ENCODE data around the gene CELA2A.
A peak's percentile ranks its signal among the peaks of the same experiment; 100 is the strongest.
"Not testable (repeated sequence)": the region's sequence is repeated elsewhere in the genome, so short reads cannot be mapped to it uniquely, and the experiment has no call there.

Gene CELA2A

DNA sequence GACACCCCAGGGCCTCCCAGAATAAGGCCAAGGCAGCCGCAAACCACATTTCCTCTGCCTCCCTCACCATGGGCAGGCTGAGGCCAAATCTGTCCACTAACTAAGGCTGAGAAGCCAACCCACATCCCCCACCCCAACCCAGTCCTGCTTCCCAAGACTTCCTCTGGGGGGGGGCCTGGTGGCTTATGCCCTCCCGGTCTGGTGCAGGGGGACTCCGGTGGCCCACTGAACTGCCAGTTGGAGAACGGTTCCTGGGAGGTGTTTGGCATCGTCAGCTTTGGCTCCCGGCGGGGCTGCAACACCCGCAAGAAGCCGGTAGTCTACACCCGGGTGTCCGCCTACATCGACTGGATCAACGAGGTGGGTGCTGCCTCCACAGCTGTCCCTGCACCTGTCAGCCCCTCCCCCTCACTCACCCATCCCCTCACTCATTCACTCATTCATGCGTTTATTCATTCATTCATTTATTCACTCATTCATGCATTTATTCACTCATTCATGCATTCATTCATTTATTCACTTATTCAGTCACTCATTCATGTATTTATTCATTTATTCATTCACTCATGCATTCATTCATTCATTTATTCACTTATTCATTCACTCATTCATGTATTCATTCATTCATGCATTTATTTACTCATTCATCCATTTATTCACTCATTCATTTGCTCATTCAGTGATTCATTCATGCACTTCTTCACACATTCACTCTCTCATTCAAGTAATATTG is 11.0 kb upstream of the CELA2A start:
- DNase-seq = no peak

DNA sequence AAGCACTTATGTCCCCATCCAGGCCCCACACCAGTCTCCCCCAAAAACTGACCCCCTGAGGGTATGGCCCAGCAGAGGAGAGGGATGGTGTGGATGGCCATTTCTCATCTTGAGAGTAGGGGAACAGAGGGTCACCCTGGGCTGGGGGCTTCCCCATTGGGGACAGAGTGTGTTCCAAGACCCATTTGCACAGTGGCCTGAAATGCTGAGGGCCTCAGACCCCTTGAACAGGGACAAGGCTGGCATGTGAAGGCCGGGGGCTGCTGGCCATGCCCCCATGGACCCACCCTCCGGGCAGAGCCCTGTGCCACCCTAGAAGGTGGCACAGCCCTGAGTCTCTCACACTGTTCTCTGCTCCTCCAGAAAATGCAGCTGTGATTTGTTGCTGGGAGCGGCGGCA is 10.3 kb upstream of the CELA2A start:
- no peak for DNase-seq

DNA sequence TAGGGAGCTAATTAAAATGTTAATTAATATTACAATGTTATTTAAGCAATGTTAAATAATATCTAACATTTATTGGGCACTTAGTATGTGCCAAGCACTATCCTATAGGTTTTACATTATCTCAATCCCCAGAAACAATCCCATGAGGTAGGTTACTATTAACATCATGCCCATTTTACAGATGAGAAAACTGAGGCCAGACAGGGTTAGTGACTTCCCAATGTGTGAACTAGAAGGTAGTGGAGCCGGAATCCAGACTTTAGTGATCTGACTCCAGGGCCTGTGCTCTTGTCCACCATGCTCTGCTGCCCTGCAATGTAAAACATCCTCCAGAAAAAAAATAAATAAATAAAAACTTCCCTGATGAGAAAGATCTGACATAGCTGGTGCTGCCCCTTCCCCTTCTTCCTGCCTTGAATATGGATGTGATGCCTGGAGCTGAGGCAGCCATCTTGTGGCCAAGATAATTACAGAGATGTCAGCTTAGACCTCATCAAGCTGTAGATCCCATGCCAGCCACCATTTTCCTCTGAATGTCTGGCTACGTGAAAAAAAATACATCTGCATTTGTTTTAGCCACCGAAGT is 7.6 kb upstream of the CELA2A start:
- no peak for DNase-seq

DNA sequence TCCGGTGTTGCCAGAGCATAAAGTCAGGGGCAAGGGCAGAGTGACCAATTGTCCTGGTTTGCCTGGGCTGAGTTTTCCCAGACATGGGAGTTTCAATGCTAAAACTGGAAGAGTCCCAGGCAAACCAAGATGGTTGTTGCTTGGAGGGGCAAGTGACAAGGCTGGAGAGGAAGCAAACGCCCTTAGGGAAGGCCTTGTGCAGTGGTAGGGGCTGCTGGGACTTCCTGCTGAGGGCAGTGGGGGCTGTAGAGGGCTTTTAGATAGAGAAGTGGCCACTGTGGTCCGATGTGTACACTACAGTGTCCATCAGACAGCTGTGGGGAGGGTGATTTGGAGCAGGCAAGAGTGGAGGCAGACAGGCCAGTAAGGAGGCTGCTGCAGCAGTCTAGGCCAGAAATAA is 7.0 kb upstream of the CELA2A start:
- no peak for DNase-seq

DNA sequence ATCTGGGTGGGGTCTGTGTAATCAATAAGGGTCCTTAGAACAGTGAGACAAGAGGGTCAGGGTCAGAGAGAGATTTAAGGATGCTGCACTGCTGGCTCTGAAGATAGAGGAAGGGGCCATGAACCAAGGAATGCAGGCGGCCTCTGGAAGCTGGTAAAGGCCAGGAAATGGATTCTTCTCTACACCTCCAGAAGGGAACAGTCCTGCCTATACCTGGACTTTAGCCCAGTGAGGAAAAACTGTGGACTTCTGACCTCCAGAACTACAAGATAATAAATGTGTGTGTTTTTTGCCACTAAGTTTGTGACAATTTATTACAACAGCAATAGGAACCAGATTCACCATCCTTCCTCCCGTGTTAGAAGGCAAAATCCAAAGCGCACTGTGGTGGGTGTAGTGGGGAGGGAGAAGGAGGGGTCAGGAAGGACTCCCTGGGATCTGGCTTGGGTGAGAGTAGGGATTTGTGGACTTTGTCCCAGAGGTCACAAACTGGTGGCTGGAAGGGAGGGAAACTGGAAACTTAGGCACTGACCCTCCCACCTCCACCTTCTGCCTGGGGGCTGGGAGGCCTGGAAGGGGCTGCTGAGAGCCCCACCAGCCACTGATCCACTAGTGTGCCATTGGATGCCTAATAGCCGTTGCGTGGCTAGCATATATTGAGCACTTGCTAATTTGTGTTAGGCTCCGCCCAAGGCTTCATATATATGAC is 5.4 kb upstream of the CELA2A start:
- no peak for DNase-seq

DNA sequence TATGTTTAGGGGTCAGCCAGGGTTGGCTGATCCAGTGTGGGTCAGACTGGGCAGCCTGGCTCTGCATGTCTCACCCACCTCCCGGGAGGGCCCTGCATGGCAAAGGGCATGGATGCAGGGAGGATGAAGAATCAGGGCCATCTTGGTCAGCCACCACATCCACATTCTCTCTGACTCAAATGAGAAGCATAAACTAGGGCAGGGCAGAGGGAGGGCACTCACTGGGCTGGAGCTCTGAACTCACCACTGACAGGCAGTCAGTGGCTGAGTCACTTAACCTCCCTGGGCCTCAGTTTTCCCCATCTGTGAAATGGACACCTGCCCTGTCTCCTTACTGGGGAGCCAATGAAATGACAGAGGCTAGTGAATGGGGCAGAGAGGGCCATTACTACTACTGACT is 4.3 kb upstream of the CELA2A start:
- no peak for DNase-seq

DNA sequence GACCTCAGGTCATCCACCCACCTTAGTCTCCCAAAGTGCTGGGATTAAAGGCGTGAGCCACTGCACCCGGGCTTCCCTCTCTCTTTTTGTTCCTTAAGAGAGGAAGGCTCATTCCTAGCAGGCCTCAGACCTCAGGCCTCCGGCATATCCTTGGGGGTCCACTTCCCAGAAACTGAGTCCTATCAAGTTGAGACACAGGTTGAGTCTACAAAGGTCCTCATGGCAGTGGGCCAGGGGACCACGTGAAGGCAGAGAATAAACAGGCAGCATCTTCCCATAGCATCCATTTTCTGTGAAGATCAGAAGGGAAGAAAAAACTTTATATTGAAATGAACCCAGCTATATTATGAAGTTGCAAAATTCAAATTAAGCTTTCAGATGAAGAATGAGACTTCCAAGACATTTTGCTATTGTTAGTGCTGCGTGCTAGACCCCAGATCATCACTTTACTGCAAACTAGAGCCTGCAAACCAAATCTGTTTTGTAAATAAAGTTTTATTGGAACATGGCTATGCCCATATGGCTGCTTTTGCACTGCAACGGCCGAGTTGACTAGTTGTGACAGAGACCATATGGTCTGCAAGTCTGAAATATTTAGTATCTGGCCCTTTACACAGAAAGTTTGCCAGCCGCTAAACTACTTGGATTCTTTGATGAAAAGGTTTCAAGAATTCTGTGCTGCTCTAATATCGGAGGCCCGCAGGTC is 3.5 kb upstream of the CELA2A start:
- DNase-seq = no peak

DNA sequence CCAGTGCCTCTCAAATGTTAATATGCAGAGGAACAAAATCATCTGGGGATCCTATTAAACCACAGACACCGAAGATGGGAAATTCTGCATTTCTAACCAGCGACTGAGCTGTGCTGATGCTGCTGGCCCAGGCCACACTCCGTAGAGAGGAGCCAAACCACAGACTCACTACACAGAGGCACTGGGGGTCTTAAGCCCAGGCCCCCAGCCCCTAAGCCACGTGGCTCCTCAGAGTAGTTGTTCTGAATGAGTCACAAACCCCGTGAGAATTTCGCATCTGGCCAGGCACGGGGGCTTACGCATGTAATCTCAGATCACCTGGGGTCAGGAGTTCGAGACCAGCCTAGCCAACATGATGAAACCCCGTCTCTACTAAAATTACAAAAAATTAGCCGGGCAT is 2.8 kb upstream of the CELA2A start:
- DNase-seq = no peak

DNA sequence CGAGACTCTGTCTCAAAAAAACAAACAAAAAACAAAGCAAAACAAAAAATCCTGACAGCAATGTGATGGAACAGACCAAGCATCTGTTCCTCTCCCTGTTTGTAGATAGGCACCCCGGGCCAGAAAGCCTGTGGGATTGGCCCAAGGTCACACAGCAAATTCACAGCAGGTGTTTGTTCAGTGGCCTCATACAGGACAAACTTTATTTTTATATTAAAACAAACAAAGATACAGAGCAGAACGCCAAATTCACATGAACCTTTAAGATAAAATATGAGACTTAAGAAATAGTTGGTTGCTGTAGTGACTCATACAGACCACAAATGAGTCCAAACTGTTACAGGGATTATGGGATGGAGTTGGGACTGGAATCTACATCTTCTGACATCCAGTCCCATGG is 2.3 kb upstream of the CELA2A start:
- no peak for DNase-seq

DNA sequence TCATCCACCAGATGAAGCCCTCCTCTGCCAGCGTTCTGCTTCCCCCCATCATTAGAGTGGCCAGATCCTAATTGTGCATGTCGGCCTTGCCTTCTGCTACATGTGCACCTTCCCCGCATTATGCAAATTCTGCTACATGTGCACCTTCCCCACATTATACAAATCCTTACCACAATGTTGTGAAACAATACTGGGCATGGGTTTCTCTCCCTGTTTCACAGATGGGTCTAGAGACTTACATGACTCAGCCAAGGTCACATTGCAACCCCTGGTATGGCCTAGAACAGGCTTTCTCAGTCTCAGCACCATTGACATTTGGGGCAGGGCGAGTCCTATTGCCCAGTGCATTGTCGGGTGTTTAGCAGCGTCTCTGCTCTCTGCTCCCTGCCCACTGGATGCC is 1.0 kb upstream of the CELA2A start:
- no peak for DNase-seq

DNA sequence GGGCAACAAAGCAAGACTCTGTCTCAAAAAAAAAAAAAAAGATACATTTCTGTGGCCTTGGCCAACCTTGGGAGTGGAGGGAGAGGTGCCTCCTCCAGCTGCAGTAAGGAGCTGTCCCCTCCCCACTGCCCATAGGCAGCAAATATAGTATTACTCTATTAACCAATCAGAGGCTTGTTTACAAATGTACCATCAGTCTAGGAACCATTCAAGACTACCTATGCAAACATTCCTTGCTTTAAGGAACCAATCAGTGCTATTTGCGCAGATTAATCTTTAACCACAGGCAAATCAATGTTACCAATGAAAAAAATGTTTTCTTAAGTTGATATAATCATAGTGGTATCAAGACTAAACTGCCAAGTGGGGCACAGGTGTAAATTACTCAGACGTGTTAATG is 1.1 kb downstream of the CELA2A start:
- DNase-seq = no peak

DNA sequence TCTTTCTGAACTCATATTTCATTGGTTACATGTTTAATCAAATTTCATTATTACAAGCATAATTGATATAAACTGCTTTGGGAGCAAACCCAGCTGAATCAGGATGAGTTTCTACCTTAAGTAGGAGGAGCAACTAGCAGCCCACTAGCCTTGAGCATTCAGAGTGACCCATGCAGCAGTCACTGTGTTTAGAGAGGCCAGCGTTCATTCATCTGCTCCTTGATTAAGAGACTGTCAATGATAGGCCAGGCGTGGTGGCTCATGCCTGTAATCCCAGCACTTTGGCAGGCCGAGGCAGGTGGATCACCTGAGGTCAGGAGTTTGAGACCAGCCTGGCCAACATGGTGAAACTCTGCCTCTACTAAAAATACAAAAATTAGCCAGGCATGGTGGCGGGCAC is 1.9 kb downstream of the CELA2A start:
- not testable (repeated sequence) for DNase-seq

DNA sequence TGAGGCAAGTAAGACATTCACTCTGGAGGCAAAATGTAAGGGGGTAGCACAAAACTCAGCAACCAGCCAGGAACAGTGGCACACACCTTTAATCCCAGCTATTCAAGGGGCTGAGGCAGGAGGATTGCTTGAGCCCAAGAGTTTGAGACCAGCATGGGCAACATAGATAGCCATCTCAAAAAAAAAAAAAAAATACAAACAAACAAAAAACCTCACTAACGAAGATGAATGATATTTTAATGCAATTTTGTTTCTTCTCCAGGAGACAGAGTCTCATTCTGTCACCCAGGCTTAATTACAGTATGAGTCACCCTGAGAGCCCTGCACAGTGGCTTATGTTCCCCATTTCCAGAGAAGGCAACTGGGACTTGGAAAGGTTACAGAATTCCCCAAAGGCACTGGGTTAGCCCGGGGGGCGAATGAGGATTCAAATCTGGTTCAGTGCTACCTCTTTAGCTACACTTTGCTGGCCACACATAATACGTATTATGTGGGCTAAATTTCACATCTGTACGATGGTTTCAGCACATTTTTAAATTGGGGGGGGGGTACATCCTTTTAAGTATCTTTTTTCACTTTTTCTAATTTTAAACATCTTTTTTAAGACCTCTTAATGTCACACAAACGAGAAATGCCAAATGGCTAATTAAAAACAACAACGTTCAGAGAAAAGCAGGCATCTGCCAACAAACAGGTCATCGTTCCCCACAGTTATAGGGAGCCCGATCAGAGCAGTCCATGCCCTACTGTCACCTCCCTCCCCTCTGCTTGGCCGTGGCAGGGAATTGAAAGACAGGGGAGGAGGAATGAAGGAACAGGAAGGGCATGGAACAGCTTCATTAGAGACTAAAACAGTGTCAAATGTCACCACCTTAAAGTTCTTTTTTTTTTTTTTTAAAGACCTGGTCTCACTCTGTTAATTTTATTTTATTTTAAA is 3.5 kb downstream of the CELA2A start:
- DNase-seq = no peak

DNA sequence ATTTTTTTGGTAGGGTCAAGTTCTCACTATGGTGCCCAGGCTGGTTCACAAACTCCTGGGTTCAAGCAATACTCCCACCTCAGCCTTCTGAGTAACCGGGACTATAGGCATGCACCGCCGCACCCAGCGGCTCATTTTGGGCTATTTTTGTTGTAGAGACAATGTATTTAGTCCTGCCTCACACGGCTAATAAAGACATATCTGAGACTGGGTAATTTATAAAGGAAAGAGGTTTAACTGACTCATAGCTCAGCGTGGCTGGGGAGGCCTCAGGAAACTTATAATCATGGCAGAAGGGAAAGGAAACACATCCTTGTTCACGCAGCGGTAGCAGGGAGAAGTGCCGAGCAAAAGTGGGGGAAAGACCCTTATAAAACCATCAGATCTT is 4.2 kb downstream of the CELA2A start:
- no peak for DNase-seq

DNA sequence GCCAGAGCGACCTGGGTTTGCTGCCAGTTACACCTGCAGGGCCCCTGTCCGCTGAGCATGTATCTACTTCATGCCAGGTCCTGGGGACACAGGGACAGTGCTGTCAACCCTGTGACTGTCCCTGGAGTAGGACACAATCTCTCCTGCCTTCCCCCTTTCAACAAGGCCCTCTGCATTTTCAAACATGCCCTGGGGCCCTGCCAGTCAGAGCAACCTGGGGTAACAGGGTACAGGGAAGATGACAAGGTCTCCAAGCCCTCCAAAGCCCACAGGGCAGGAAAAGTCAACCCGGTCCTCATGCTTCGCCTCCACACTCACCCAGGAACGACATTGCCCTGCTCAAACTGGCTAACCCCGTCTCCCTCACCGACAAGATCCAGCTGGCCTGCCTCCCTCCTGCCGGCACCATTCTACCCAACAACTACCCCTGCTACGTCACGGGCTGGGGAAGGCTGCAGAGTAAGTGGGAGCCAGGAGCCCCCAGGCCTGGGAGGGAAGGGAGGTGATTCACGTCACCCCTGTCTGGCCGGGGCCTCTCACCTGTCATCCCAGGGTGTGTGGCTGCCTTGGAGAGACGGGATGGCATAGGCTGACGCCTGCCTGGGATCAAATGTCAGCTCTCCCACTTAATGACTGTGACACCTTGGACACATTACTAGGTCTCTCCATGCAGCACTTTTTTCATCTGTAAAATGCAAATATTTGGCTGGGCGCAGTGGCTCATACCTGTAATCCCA is 6.7 kb downstream of the CELA2A start:
- DNase-seq = not testable (repeated sequence)

DNA sequence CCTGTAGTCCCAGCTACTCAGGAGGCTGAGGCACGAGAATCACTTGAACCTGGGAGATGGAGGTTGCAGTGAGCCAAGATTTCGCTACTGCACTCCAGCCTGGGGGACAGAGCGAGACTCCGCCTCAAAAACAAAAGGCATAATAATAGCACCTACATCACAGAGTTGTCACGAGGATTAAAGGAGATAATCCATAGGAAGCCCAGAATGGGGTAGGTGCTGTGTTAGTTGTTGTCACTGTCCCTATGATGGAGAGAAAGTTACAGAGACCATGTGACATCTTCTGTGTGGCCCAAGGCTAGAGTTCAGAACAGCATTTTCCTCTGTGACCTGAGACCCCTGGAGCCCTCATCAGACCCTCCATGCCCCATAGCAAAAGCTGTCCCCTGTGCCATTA is 7.4 kb downstream of the CELA2A start:
- not testable (repeated sequence) for DNase-seq

DNA sequence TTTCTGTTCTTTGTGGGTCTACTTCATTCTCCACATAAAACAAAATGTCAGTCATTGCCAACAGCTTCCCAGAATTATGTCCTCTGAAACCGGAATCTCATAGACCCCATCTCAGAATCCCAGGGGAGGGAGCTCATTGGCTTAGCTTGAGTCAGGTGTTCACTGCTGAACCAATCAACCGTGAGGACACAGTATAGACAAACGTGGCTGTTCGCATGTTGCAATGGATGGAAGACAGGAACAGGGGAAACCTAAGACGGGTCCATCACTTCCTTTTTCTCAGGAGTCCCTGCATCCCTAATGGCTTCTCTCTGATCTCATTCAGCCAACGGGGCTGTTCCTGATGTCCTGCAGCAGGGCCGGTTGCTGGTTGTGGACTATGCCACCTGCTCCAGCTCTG is 9.1 kb downstream of the CELA2A start:
- DNase-seq = no peak

DNA sequence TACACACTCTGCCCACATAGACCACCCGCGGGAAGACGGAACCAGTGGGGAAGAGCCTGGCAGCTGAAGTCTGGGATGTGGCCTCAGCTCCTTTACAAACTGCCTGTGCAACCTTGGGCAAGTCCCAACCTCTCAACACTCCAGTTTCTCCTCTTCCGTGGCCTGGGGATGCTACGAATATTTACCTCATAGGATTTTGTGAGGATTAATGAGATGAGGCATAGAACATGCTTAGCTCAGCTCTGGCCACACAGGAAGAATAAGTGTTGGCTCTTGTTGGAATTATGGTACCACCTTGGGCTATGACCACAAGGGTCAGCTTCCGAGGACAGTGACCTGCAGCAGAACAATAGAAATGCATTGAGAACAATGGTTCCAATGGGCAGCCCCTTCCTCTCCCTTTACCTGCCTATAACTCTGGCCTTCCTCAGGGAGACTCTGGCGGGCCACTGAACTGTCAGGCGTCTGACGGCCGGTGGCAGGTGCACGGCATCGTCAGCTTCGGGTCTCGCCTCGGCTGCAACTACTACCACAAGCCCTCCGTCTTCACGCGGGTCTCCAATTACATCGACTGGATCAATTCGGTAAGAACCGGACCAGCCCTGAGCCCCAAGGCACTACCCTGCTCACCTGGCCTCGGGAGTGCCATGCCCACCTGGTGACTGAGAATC is 10.6 kb downstream of the CELA2A start:
- DNase-seq = not testable (repeated sequence)

DNA sequence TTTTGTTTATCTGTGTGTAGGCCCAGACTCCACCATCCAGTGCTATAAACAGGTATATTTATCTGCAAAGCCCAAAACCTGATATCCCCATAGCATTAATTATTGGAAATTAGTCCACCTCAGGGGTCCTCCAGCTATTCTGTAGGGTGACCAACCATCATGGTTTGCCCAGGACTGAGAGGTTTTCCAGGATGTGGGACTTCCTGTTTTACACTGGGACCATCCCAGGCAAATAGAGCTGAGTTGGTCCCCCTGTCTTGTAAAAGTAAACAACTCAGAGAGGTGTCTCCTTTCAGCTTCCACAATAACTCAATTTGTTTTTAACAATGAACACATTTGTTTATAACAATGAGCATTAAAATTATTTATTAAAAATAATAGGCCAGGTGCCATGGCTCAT is 11.6 kb downstream of the CELA2A start:
- no peak for DNase-seq

DNA sequence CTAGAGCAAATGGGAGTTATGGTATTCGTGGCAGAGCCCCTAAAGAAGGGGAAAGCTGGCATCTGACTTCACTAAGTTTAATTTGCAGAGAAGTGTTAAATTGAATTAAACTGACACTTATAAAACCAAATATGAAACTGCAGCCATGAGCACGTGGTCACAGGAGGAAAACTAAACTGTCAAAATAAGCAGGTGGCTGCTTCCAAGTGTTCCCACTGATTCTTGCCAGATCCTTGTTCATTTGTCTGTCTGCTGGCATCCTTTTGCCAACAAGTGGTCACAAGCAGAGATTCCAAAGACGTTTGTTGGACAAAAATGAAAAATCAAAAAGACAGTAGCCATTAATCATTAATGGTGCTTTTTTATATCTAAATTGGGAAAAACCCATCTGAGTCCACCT is 12.8 kb downstream of the CELA2A start:
- DNase-seq = no peak

DNA sequence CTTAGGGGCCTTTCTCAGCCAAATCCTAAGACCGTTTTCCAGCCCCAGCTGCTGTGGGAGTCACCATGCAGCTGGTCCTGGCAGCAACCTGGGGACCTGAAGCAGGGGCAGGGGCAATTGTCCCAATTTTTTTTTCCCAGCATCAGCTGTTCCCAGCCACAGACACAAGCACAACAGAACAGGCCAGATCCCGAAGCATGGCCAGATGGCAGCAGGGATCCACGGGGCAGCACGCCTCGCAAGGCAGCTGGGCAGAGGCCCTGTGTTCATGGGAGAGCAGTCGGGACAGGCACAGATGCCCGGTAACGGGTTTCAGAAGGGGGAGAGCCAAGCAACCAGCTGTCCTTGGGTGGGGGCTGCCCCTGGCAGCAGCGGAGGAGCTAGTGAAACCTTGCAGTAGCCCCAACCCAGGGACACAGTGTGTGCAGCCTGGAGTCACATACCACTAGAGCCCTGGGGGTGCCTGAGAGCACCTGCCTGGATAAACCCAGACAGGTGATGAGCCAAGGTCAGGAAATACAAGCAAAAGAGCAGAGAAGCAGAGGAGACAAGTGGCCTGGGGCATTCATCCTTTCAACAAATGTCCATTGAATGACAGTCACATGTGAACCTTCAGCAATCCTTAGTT is 13.4 kb downstream of the CELA2A start:
- DNase-seq = peak; percentile 81
